Mesangial cell (primary cell): Measurements from ENCODE around the gene CCT2. TPM values are rescaled to one million over a fixed set of nuclear protein-coding genes. Genes with fewer than 3 reads are reported as not detected.

Experiments
- total RNA-seq: library from RNA; depleted of rRNA; stranded (reverse); fragments of >200 nt; gene quantifications from 2 replicates; pipeline ENCODE4 v1.2.3, GENCODE V29; 2015

Gene CCT2
- 119 and 310 TPM in 2 replicates for total RNA-seq

DNA sequence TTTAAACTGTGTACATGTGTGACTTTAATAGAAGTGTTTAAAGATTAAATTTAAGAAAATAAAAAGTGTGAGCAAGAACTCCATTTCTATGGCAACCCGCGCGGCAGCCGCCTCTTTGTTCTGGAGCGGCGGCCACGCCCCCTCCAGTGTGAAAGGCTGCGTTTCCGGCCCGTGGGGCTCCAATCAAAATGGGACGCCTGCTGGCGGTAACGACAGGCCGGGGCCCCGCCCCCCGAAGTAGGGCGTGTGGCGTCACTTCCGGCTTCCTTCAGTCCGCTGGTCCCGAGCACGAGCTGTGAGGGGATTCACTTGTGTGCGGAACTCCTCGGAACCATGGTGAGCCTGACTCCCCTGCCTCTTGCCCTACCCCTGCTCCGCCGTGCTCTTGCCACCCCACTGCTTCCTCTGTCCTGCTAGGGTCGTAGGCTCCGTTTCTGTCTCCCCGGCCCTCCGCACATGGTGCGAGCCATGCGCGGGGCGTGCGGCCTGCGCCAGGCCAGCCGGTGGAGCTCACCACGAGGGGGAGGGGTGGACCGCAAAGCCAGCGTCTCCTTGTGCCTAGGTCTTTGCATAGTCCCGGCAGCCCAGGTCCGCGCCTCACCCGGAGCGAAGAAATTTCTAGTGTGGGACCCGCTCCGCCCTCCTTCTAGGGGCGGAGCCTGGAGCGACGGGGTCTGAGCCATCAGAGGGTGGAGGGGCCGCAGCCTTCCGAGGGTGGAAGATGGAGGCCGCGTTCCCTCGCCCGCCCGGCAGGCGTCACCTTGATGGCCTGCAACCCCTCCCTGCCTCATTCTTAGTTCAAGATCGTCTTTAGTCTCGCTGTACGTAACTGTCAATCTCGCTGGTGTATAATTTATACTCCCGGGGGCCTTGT lies at the start of gene CCT2:
CCT2 (plus strand) TSS at position 271 of the 874 bp plus-strand sequence; CDS start at position 334, 63 bp downstream.

DNA sequence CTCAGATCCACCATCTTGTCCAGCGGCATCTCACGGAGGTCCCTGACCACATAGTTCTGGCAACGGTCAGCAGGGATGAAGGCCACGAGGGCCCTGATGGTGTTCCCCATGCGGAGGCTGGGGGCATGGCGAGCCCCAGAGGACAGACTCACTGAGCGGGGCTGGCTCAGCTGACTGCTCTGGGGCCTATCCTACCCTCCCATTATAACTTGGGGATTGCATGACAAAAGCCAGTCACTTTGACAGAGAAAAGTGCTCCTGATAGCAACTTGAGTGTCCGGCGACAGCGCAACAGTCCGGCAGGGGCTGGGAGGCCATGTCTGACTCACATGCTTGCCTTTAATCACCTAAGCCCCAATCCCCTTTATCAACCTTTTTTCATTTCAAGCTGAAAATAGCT lies 25.5 kb downstream of the CCT2 start, which contains the start of gene LRRC10:
LRRC10 (minus strand) TSS at position 179 of the 400 bp plus-strand sequence; CDS start at position 110, 69 bp downstream.

Other genes starting within 250 kb of the CCT2 start
- gene LYZ, start 237.1 kb upstream of the CCT2 start, total RNA-seq, result not detected in 2 replicates
- gene YEATS4, start 225.7 kb upstream of the CCT2 start, total RNA-seq, result 17.6 and 35.7 TPM in 2 replicates
- 19.6 and 28.5 TPM in 2 replicates for gene FRS2, start 115.1 kb upstream of the CCT2 start, total RNA-seq
- not detected in 2 replicates for gene LRRC10, start 25.4 kb downstream of the CCT2 start, total RNA-seq
- 0.38 and 0.49 TPM in 2 replicates for gene BEST3, start 113.8 kb downstream of the CCT2 start, total RNA-seq
- gene RAB3IP, start 153.4 kb downstream of the CCT2 start, total RNA-seq, result 17.1 and 24.1 TPM in 2 replicates
- 0.13 TPM in 1 of 2 replicates, not detected in the other for gene MYRFL, start 239.8 kb downstream of the CCT2 start, total RNA-seq